ENCODE measurements around the gene NOXO1.

The NOXO1 gene

DNA sequence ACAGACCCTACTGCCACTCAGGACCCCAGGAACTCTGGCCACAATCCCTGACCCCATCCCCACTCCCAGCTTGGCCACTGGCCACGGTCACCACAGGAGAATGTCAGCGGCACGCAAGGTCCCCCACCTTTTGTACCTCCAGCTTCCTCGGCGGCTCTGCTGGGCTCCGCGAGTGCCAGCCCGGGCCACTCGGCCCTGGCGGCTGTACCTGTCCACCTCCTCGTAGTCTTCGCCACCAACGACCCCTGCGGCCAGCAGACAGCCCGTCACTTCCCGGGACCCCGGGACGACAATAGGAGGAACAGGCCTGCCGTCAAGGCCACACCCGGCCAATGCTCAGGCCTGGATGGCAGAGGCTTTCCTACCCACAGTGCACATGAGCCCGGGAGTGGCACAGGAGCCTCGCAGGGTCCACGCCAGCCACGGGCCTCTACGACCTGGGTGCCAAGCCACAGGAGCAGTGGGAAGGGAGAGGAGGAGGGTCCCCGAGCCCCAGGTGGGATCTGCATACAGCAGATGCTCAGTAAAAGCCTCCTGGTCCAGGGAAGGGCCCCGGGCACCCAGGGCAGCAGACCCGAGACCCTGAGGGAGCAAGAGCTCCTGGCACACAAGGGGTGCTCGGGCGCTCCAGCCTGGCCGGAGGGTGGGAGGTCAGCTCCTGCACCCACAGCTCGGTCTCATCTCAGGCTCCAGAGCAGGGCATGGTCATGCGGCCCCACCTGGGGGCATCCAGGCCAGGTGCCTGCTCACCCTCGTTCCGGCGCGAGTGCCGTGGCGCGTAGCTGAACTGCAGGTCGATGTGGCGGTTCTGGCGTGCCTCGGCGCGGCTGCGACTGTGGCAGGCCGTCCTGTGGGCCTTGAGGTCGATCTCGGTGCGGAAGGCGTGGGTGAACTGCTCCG, 20.4 kb upstream of the NOXO1 start:
- TF ChIP-seq, protein P1, sequence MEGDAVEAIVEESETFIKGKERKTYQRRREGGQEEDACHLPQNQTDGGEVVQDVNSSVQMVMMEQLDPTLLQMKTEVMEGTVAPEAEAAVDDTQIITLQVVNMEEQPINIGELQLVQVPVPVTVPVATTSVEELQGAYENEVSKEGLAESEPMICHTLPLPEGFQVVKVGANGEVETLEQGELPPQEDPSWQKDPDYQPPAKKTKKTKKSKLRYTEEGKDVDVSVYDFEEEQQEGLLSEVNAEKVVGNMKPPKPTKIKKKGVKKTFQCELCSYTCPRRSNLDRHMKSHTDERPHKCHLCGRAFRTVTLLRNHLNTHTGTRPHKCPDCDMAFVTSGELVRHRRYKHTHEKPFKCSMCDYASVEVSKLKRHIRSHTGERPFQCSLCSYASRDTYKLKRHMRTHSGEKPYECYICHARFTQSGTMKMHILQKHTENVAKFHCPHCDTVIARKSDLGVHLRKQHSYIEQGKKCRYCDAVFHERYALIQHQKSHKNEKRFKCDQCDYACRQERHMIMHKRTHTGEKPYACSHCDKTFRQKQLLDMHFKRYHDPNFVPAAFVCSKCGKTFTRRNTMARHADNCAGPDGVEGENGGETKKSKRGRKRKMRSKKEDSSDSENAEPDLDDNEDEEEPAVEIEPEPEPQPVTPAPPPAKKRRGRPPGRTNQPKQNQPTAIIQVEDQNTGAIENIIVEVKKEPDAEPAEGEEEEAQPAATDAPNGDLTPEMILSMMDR (IDR thresholded peaks at IDR 0.05; ENCODE audit: control insufficient read depth, extremely low read depth, insufficient read depth) = no peak
- H3K4me3 ChIP-seq (ENCODE audit: low read depth, low read length) = no peak overlapping the region
- no peak for DNase-seq (ENCODE audit: low read depth)

DNA sequence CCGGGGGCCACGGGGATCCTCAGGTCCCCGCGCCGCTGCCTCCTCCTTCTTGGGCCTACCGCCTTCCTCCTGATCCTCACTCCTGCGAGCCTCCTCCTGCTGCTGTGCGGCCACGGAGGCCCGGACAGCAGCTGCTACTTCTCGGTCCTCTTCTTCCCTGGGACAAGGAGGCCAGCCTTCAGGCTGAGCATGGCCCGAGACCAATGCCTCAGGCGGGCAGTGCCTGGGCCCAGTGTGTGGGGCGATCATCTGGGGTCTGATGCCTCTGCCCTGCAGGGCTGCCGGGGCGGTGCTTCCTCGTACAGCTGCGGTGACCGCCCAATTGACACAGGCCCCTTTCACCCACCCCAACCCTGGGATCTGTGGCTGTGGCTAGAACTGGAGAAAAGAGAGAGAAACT, 19.8 kb upstream of the NOXO1 start:
- TF ChIP-seq, protein P1 (IDR thresholded peaks at IDR 0.05; ENCODE audit: control insufficient read depth, extremely low read depth, insufficient read depth) = no peak
- no peak overlapping the region for H3K4me3 ChIP-seq (ENCODE audit: low read depth, low read length)
- no peak for DNase-seq (ENCODE audit: low read depth)

DNA sequence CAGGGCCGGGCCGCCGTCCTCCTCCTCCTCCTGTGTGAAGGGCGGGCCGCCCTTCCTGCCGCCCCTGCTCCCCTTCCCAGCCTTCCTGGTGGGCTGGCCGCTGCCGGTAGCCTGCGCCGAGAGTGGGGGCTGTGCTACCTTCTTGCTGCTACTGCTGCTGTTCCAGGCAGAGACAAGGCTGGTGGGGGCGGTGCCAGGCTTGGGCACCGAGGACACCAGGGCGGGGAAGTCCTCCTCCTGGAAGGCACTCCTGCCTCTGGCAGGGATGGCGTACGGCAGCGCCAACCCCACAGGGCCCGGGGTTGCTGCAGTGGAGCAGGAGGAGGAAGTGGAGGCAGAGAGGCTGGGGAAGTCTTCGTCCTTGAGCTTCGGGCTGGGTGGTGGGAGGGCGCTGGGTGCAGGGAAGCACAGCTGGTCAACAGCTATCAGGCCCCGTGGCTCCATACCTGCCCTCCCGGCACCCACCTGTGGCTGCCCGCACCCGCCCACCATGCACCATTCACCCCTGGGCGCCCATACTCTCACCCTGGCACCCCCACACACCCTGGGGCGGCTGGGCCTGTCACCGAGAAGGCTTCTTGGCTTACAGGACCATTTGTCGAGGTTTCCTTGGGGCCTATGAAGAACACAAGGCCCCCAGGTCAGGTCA, 18.7 kb upstream of the NOXO1 start:
- H3K4me3 ChIP-seq (ENCODE audit: low read depth, low read length) = no peak overlapping the region
- no peak for DNase-seq (ENCODE audit: low read depth)
- TF ChIP-seq, protein P1 (IDR thresholded peaks at IDR 0.05; ENCODE audit: control insufficient read depth, extremely low read depth, insufficient read depth) = no peak

DNA sequence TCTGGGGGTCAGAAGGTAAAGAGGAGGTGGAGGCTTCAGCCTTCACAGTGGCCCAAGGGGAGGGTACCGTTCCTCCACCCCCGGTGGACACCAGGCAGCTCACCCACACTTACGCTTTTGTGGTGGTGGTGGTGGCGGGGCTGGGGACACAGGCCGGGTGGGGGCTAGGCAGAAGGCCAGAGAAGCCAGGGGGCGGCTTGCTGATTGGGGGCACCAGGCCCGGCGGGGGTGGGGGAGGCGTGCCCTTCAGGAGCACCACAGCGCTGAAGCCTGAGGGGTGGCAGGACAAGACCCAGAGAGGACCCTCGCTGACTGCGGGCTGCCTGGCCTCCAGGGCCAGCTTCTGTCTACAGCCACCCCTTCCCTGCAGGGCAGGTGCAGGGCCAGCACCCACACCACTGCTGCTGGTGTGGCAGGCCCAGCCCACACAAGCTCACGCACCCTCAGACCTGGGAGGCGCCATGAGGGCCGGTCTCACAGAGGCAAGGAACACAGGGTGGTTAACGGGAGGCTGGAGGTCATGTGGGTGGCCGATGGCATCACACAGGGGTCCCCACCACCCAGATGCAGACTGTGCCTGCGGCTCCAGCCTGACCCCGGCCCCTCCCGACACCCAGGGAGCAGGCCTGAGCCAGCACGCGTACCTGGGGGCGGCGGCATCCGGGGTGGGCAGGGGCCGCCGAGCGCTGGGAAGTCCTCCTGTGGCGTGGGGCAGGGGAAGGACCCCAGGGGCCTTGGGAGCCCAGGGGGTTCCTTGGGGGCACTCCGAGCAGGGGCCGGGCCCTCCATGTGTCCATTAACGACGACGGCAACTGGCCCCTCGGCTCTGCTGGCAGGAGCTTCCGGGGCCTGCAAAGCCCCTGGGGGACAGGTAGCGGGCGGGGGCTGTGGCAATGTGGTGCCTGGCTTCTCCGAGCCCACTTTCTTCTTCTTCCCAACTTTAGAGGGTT, 17.9 kb upstream of the NOXO1 start:
- DNase-seq (ENCODE audit: low read depth) = no peak
- H3K4me3 ChIP-seq (ENCODE audit: low read depth, low read length) = no peak overlapping the region
- TF ChIP-seq, protein P1 (IDR thresholded peaks at IDR 0.05; ENCODE audit: control insufficient read depth, extremely low read depth, insufficient read depth) = no peak

DNA sequence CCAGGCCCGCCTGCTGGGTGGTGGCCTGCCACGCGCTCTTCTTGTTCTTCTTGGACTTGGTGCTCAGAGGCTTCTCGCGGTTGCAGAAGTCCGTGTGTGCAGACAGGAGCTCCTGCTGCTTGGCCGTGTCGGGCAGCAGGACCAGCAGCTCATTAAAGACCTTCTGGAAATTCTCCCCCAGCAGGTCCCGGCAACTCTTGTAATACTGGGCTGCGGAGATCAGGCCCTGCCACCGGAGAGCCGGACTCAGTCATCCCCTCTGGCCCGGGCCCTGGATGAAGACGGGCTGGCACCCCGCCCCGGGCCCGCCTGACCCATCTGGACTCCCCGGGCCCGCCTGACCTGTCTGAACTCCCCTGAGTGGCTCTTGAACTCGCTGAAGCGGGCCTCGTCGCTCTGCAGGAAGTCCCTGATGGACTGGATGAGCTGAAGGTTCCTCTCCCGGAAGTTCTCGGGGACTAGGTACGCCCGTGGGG, 17.1 kb upstream of the NOXO1 start:
- TF ChIP-seq, protein P1 (IDR thresholded peaks at IDR 0.05; ENCODE audit: control insufficient read depth, extremely low read depth, insufficient read depth) = no peak
- DNase-seq (ENCODE audit: low read depth) = no peak
- no peak overlapping the region for H3K4me3 ChIP-seq (ENCODE audit: low read depth, low read length)

DNA sequence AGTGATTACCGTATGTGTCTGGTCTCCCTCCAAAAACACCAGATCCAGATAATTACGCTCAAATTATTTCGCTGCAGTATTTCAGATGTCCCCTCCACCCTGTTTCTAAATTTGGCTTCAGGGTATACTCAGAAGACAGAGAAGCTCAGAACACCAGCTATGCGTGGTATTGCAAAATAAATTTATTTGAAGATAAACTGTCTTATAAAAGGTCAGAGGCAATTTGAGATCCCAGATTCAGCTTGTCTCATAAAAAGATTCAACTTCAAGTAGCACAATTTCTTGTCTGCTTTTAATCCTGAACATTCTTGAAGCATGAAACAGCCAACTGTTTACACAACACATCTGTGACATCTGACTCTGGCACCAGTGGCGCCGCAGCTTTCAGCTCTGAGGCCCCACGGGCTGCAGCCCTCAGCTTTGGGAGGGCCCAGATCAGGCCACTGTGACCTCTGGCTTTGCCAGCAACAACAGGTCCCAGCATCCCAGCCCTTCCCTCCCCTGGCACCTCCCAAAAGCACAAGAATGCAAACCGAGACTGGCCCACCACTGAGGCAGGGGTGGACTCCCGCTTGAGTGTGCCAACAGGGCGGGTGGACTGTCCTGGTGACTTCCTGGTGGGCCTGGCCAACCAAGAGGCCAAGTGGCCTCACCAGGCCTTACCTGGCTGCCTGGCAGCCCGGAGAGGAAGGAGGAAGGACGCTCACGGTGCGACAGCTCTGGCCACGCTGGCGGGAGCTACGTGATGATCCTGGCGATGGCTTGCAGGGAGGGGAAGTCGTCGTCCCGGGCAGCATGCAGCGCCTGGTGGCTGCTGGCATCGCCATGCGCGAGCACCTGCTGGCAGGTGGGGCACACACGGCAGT, 16.5 kb upstream of the NOXO1 start:
- no peak for DNase-seq (ENCODE audit: low read depth)
- TF ChIP-seq, protein P1 (IDR thresholded peaks at IDR 0.05; ENCODE audit: control insufficient read depth, extremely low read depth, insufficient read depth) = no peak

More for the DNA sequence above, 16.5 kb upstream of the NOXO1 start:
- no peak overlapping the region for H3K4me3 ChIP-seq (ENCODE audit: low read depth, low read length)
